HG02981 (cell line): ENCODE measurements around the gene PARP16.
"Not testable (repeated sequence)": the region's sequence is repeated elsewhere in the genome, so short reads cannot be mapped to it uniquely, and the experiment has no call there.

ENCODE experiments used
- ATAC-seq: cut with Tn5 transposase; IDR thresholded peaks from one replicate; pipeline ENCODE4 v1.9.1; 2021; ENCODE audit warnings: mild to moderate bottlenecking, moderate library complexity; ENCODE audit not compliant: unreplicated experiment

PARP16 gene

DNA sequence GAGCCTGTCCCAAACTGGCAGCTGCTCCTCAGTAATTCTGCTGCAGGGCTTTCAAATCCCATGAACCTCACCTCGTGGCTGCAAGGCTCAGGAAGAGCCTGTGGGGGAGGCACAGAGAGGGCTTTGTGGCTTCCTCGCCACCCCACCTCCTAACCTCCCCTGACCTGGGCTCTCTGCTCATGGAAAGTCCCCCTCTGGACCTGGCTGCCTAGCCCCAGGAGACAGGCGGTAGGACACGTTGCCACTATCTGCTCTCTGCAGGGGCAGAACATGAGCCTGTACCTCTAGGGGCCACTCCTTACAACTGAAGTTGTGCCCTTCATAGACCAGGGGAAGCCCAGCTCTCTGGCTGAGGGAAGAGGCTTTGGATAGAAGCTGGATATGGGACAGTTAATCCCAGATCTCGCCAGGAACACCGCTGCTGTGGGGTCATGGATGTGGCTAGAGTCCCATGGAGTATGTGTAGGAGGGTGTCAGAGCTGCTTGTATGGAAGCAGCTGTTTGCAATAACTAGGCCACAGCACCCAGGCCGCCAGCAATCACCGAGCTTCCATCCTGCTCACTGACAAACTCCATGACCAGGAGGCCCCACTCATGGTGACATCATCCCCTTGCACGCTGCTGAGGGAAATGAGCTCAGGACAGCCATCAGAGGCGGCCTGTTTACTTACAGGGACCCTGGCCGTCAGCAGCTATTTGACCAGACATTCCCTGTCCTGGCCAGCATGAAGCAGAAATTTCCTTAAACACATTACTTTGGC is 41.4 kb downstream of the PARP16 start:
- ATAC-seq, result no peak

DNA sequence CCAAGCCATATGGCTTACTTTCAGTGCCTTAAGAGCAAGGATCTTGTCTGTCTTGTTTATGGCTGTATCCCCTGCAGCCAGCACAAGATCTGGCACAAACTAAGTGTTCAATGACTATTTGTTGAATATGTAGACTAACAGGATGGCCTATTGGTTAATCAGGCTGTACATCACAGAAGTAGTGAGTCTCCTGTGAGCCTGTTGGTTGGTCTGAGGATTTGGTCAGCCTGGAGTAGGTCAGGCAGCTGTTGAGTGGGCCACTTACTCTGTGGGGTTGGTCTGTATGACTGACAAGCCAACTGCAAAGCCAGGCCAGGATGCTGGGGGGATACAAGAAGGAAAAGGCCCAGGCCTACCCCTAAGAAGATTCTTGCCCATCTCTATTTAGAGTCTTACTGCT is 42.0 kb downstream of the PARP16 start:
- ATAC-seq, result no peak

DNA sequence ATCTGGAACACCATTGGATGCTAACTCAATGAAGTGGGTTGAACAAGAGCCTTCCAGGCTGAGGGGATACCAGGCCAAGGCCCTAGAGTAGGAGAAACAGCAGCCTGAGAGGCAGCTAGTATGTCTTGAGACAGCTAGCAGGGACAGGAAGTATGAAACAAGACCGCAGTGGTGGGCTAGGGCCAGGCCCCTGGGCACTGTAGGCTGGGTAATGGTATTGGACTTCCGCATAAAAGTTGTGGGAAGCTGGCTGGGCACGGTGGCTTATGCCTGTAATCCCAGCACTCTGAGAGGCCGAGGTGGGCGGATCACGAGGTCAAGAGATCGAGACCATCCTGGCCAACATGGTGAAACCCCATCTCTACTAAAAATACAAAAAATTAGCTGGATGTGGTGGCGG is 50.2 kb downstream of the PARP16 start:
- not testable (repeated sequence) for ATAC-seq

- no peak for ATAC-seq
Measured at GRCh38 chr15:65233696-65234095, 53.0 kb downstream of the PARP16 start.

DNA sequence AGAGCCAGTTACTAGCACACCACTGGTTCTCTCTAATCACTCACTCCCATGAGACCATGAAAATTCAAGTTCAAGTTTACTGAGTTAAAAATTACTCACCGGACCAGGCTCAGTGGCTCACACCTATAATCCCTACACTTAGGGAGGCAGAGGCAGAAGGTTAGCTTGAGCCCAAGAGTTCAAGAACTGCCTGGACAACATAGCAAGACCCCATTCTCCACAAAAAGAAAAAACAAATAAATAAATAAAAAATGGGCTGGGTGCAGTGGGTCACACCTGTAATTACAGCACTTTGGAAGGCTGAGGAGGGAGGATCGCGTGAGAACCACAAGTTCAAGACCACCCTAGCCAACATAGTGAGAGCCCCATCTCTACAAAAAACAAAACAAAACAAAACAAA is 54.2 kb downstream of the PARP16 start:
- ATAC-seq, result no peak

GRCh38 chr15:65231306-65231705 is 55.4 kb downstream of the PARP16 start:
- no peak for ATAC-seq

GRCh38 chr15:65226901-65227300 is 59.8 kb downstream of the PARP16 start:
- ATAC-seq, result not testable (repeated sequence)

GRCh38 chr15:65226221-65226620 is 60.5 kb downstream of the PARP16 start:
- ATAC-seq, result no peak

- no peak for ATAC-seq
Measured at GRCh38 chr15:65223996-65224395, 62.7 kb downstream of the PARP16 start.

DNA sequence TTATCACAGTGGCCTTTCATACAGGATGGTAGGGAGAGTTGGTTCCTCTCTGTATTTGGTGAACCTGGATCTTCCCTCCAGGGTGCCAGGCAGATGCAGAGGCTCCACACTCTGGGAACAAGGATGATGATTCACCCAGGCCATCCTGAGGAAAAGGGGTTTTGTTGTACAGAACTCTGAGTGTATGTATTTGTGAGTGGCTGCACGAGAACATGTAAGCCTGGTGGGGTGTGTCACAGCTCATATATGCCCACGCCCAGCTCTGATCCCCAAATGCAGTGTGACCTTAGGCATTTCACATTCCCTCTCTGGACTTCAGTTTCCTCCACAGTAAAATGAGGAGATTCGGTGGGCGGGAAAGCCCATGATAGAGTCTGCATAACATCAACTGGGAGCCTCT is 63.8 kb downstream of the PARP16 start:
- ATAC-seq, result no peak

DNA sequence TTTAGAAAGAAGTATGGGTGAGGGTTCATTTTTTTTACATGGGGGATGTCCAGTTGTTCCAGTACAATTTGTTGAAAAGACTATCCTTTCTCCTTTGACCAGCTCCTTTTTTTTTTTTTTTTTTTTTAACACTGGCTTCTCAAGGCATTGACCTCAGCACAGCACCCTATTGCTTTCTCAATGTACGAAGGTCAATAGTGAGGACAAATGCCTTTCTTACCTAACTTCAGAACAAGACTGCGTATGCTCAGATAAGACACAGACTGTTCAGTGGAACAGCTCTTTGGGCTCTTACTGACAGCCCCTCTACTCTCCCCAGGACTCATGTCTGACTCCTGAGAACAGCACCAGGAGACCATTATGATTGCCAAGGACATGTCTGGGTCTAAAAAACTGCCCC is 65.0 kb downstream of the PARP16 start:
- ATAC-seq, result no peak

DNA sequence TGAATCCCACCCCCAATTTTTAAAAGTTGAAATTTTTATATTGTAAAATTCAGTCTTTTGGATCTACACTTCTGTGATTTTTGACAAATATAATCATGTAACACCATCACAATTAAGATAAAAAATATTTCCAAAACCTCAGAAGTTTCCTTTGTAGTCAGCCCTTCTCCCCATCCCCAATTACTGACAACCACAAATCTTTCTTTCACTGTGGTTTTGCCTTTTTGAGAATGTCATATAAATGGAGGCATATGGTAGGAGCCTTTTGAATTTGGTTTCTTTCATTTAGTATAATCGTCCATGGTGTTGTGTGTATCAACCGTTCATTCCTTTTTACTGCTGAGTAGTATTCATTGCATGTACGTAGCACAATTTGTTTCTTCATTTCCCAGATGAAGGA is 67.5 kb downstream of the PARP16 start:
- ATAC-seq, result no peak

DNA sequence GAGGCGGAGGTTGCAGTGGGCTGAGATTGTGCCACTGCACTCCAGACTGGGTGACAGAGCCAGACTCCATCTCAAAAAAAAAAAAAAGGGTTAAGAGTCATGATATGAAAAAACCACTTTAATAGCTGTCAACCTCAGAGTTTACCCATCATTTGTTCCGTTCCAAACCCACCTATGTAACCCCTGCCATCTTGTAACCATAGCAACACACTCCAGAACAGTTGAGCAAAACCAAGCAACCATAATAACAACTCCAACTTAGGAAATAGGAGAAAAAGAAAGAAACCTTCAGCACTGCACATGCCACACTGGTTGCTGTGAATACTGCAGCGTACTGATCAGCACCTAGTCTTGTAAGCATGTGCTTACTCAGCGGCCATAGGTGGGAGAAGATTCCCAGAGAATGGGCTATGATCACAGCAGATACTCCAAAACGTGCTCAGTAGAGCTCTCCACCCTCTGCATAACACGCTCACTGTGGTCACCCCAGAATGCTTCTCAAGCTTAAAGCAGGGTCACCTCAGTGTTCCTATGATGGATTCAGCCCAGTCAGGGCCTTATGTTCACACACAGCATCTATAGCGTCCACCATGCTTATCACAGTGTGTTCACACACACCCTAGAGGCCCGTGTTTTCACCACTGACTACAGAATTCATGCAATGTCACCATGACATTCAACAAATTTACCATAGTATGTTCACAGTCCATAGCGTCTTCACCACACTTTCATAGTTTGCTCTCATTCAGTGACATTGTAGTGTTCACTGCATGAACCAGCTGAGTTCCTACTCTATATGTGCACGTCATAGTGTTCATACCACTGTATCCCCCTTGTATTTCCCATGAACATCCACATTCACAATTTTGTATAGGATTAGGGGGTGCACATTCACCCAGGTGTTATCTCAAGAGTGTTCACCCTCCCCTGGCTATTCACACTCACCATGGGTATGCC is 68.9 kb downstream of the PARP16 start:
- ATAC-seq, result no peak

DNA sequence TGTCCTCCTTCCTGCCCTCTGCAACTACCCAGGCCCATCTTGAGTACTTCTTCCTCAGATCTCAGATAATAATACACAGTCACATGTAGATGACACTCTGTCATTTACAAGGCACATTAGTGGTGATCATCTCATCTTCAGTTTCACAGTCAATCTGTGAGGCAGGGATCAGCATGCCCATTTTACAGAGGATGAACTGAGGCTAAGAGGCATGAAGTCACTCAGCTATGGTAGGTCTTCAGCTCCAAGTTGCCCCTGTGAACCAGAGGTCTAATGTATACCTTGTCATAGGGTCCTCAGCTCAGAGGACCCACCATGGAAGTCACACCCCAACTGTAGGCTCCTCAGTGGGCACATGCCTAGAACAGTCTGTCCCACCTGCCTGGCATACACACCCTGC is 71.2 kb downstream of the PARP16 start:
- no peak for ATAC-seq

GRCh38 chr15:65214010-65214409 is 72.7 kb downstream of the PARP16 start:
- no peak for ATAC-seq

GRCh38 chr15:65213241-65213640 is 73.4 kb downstream of the PARP16 start:
- no peak for ATAC-seq

- no peak for ATAC-seq
Measured at GRCh38 chr15:65212097-65212496, 74.6 kb downstream of the PARP16 start.

DNA sequence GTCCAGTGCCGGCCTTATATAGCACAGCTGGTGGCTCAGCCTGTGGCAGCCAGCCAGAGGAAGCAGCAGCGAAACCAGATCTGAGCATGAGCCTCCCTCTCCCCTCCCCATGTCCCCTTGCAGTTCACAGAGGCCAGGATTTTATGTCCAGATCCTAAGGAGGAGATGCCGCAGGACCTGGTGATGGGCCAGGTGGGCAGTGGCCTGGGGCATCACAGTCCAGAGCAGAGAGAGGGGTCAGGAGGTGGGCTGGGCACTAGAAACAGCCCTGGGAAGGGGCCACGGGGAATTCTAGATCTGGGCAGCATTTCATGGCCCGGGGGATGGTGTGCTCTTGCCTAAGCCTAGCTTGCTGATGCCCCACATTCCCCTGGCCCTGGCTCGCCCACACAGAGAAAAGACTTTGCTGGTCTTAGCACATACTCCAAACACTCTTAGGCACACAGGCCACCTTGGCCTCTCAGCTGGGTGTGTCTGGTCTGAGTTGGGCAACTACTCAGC is 75.2 kb downstream of the PARP16 start:
- ATAC-seq, result no peak

- ATAC-seq, result no peak
Measured at GRCh38 chr15:65210770-65211481, 75.8 kb downstream of the PARP16 start, which contains the start of gene CILP. Gene CILP (minus strand): TSS chr15:65211473. CDS start chr15:65209755, 1,718 bp downstream.

- ATAC-seq, result no peak
Measured at GRCh38 chr15:65209701-65210643, 76.7 kb downstream of the PARP16 start.
